A549 (cell line): ENCODE results near the gene ACVR1. TPM values are rescaled to one million over a fixed set of nuclear protein-coding genes. Genes with fewer than 3 reads are reported as not detected.

Source experiments
- ATAC-seq, 2 experiments: fragments of 200-7000 bp in 1 of 2; fragments of >200 bp in 1 of 2; cut with Nextera tagmentation in 1 of 2; cut with Tn5 transposase in 1 of 2; 3 replicates each; pipeline versions ENCODE4 v1.8.0 to v1.9.1; 2018 to 2020; ENCODE audit warnings: mild to moderate bottlenecking in 1 of 2, moderate library complexity in 1 of 2
- CTCF ChIA-PET: fragments of 300-600 bp; sonication (Branson Sonifier 250); formaldehyde crosslinking; extraction: SDS; loops from one replicate; lab custom pipeline; 2021; ENCODE audit warnings: antibody characterized with exemption, inconsistent platforms; lab: Yijun Ruan, JAX
- POLR2A ChIA-PET: fragments of 350-600 bp; formaldehyde crosslinking; extraction: SDS; loops from one replicate; lab custom pipeline; 2021; ENCODE audit warnings: antibody characterized with exemption, inconsistent platforms; lab: Yijun Ruan, JAX
- DNase-seq, 2 experiments: peaks; one replicate each; pipeline versions ENCODE4 v3.0.0 to v3.0.0-alpha.2; 2011 to 2016; ENCODE audit warnings: low read depth in 1 of 2, low spot score in 1 of 2
- FAIRE-seq: peaks from 2 replicates; lab custom pipeline; 2011; peaks lifted over from hg19 to GRCh38; lab: Jason Lieb, UNC
- H3K27ac ChIP-seq, 2 experiments: fragments of >200 bp; sonication (Bioruptor Twin); formaldehyde crosslinking; 3 replicates each; pipeline ENCODE4 v1.5.1; 2016 to 2017
- H3K4me1 ChIP-seq: fragments of >200 bp; sonication (Bioruptor Twin); formaldehyde crosslinking; 3 replicates; pipeline ENCODE4 v1.6.1; 2016
- H3K4me2 ChIP-seq: fragments of >200 bp; sonication (Bioruptor Twin); formaldehyde crosslinking; 3 replicates; pipeline ENCODE4 v1.6.1; 2016
- H3K4me3 ChIP-seq: fragments of >200 bp; sonication (Bioruptor Twin); formaldehyde crosslinking; 3 replicates; pipeline ENCODE4 v1.5.1; 2016
- H3K9me3 ChIP-seq: fragments of >200 bp; sonication (Bioruptor Twin); formaldehyde crosslinking; 3 replicates; pipeline ENCODE4 v1.6.1; 2016
- CBX2 ChIP-seq: fragments of 200-600 bp; sonication (generic); IDR thresholded peaks from 2 replicates; pipeline ENCODE4 v1.6.1; 2016; ENCODE audit warnings: low read depth, mild to moderate bottlenecking, borderline replicate concordance
- CBX8 ChIP-seq: fragments of 200-600 bp; sonication (generic); IDR thresholded peaks from 2 replicates; pipeline ENCODE4 v1.6.1; 2016
- CEBPB ChIP-seq, 2 experiments: fragments of >200 bp in 1 of 2; sonication (Bioruptor Twin) in 1 of 2; formaldehyde crosslinking in 1 of 2; IDR thresholded peaks; 2 replicates each; pipeline ENCODE4 v1.6.1; 2012 to 2016
- CHD2 ChIP-seq: fragments of 150-350 bp; IDR thresholded peaks from 2 replicates; pipeline ENCODE4 v1.6.1; 2014; ENCODE audit warnings: low read length; ENCODE audit not compliant: partially characterized antibody
- EHF ChIP-seq: fragments of 250-450 bp; sonication (Bioruptor Pico); IDR thresholded peaks from 2 replicates; pipeline ENCODE4 v1.5.0; 2020; ENCODE audit warnings: mild to moderate bottlenecking
- FOSL2 ChIP-seq, 2 experiments: fragments of 450-650 bp in 1 of 2; fragments of >200 bp in 1 of 2; sonication (Bioruptor Twin) in 1 of 2; formaldehyde crosslinking; IDR thresholded peaks; 2 replicates each; pipeline versions ENCODE4 v1.5.0 to v1.6.1; 2016 to 2020; ENCODE audit warnings: mild to moderate bottlenecking in 1 of 2, moderate library complexity in 1 of 2
- GATA3 ChIP-seq: IDR thresholded peaks from 2 replicates; pipeline ENCODE4 v1.6.1; 2012; ENCODE audit warnings: borderline replicate concordance
- HDAC2 ChIP-seq: fragments of 200-600 bp; sonication (generic); IDR thresholded peaks from 2 replicates; pipeline ENCODE4 v1.6.1; 2016
- HOXB5 ChIP-seq: fragments of 250-450 bp; sonication (Bioruptor Pico); IDR thresholded peaks from 2 replicates; pipeline ENCODE4 v1.5.0; 2020; ENCODE audit warnings: mild to moderate bottlenecking, moderate library complexity
- NPAS2 ChIP-seq: fragments of 250-450 bp; sonication (Bioruptor Pico); IDR thresholded peaks from 2 replicates; pipeline ENCODE4 v1.8.0; 2022; ENCODE audit warnings: mild to moderate bottlenecking, moderate library complexity, borderline replicate concordance
- POLR2A ChIP-seq: IDR thresholded peaks from 2 replicates; pipeline ENCODE4 v1.6.1; 2012; ENCODE audit warnings: mild to moderate bottlenecking, low read length
- SMC3 ChIP-seq: fragments of >200 bp; sonication (Bioruptor Twin); formaldehyde crosslinking; IDR thresholded peaks from 3 replicates; pipeline ENCODE4 v1.6.1; 2018; ENCODE audit warnings: inconsistent platforms
- TFCP2L1 ChIP-seq: fragments of 250-450 bp; sonication (Bioruptor Pico); IDR thresholded peaks from 2 replicates; pipeline ENCODE4 v1.5.0; 2021; ENCODE audit warnings: mild to moderate bottlenecking
- ZC3H11A ChIP-seq: fragments of 450-650 bp; IDR thresholded peaks from 2 replicates; pipeline ENCODE4 v1.6.1; 2014; ENCODE audit warnings: antibody characterized with exemption, mild to moderate bottlenecking
- WGBS: methylation state at CpG from one replicate; pipeline ENCODE4 v1.1.6; 2017; ENCODE audit errors: missing lambda C conversion rate; 5-methylcytosine and 5-hydroxymethylcytosine counted together
- polyA plus RNA-seq, 4 experiments: library from polyadenylated mRNA; depleted of rRNA in 3 of 4; stranded (reverse); fragments of >200 nt; fragmentation: RNase III in 1 of 4; extraction: RNeasy Plus Mini Kit Qiagen cat#74134 plus additional on column Dnase treatment in 1 of 4; gene quantifications; 2 replicates in 3 of 4; 3 replicates in 1 of 4; pipeline ENCODE4 v1.2.3, GENCODE V29; 2011 to 2017
- small RNA-seq, 6 experiments: library from RNA; depleted of rRNA; stranded (forward); fragments of <200 nt; gene quantifications; one replicate each; pipeline ENCODE3, GENCODE V24; 2012

Gene ACVR1
- polyA plus RNA-seq, 2 of the 4 experiments (the other 2 are of a cell fraction): 14.6 to 21.6 TPM

- DNase-seq (no peak), ATAC-seq (no peak), FAIRE-seq (no peak)
- Histone ChIP-seq H3K9me3 (no peaks in the 10 kb centered on the region), H3K27ac (no peak overlapping the region), H3K4me2 (no peak overlapping the region), H3K4me1 (no peaks in the 10 kb centered on the region), H3K4me3 (no peak overlapping the region)
- ChIA-PET POLR2A (no interaction called here), CTCF (no interaction called here)
- 69% methylated on average over 1 of the region's 1 CpG for WGBS
- no peak for TF ChIP-seq CBX2
- no peak for TF ChIP-seq GATA3
- no peak for TF ChIP-seq CBX8
- no peak for TF ChIP-seq ZC3H11A
- TF ChIP-seq SMC3: no peak
- TF ChIP-seq POLR2A: no peak
- no peak for TF ChIP-seq TFCP2L1
- no peak for TF ChIP-seq HDAC2
- TF ChIP-seq HOXB5 (CRISPR knock-in tag): no peak
- no peak for TF ChIP-seq CEBPB (IDR thresholded peaks at IDR 0.05)
- TF ChIP-seq EHF (CRISPR knock-in tag): no peak
- no peak for TF ChIP-seq NPAS2
- TF ChIP-seq FOSL2 (IDR thresholded peaks at IDR 0.05): no peak
- TF ChIP-seq FOSL2 (CRISPR knock-in tag; IDR thresholded peaks at IDR 0.05): no peak
- no peak for TF ChIP-seq CHD2
- TF ChIP-seq, all 56 proteins: peak for 0
Observed at GRCh38 chr2:157691131-157691530, 185.0 kb downstream of the ACVR1 start.

Small RNAs within 50 kb of the gene (small RNA-seq; reads per million reads assigned to genes)
- 0 reads per million in 6 experiments for gene RNU6-436P

Other genes with a start within 250 kb of the ACVR1 start
- gene ACVR1C, start 247.5 kb downstream of the ACVR1 start, polyA plus RNA-seq (2011; rRNA removed): 0.06 and 0.07 TPM in 2 replicates
- gene ACVR1C, start 247.5 kb downstream of the ACVR1 start, polyA plus RNA-seq (2017; fragmentation: RNase III; extraction: RNeasy Plus Mini Kit Qiagen cat#74134 plus additional on column Dnase treatment): 0.01 TPM in 1 of 3 replicates, not detected in the others
- not detected in 2 replicates for gene UPP2, start 225.5 kb upstream of the ACVR1 start, polyA plus RNA-seq (2011; rRNA removed)
- gene UPP2, start 225.5 kb upstream of the ACVR1 start, polyA plus RNA-seq (2017; fragmentation: RNase III; extraction: RNeasy Plus Mini Kit Qiagen cat#74134 plus additional on column Dnase treatment): not detected in 3 replicates